Activated CD4-positive, alpha-beta memory T cell treated with anti-CD3 and anti-CD28 coated beads, Interleukin-2, amount 10 ng/mL, durations not matched to agents 7 days and 5 days (primary cell): ENCODE measurements around the gene TNFRSF14. TPM values are rescaled to one million over a fixed set of nuclear protein-coding genes. Genes with fewer than 3 reads are reported as not detected.

Experiments
- CTCF ChIA-PET: fragments of 350-600 bp; sonication (Branson Sonifier 250); formaldehyde crosslinking; loops from one replicate; lab custom pipeline; 2021; ENCODE audit warnings: antibody characterized with exemption, inconsistent platforms; lab: Charles Lee
- POLR2A ChIA-PET: fragments of 350-600 bp; sonication (Branson Sonifier 250); formaldehyde crosslinking; loops from one replicate; lab custom pipeline; 2021; ENCODE audit warnings: antibody characterized with exemption; lab: Charles Lee
- DNase-seq: peaks from one replicate; pipeline ENCODE4 v3.0.0-alpha.2; 2020
- H3K27ac Mint-ChIP-seq: one replicate; pipeline ENCODE4 v1.8.0; 2021; ENCODE audit warnings: mild to moderate bottlenecking, mixed read lengths
- H3K27me3 Mint-ChIP-seq: one replicate; pipeline ENCODE4 v1.8.0; 2021; ENCODE audit warnings: mixed read lengths
- H3K36me3 Mint-ChIP-seq: one replicate; pipeline ENCODE4 v1.8.0; 2021; ENCODE audit warnings: low read depth, mixed read lengths
- H3K4me1 Mint-ChIP-seq: one replicate; pipeline ENCODE4 v1.8.0; 2021; ENCODE audit warnings: mixed read lengths
- H3K4me3 Mint-ChIP-seq: one replicate; pipeline ENCODE4 v1.8.0; 2021; ENCODE audit warnings: mild to moderate bottlenecking, mixed read lengths
- H3K9me3 Mint-ChIP-seq: one replicate; pipeline ENCODE4 v1.8.0; 2021; ENCODE audit warnings: mixed read lengths
- total RNA-seq, 2 experiments: library from RNA; stranded (reverse); gene quantifications; one replicate each; pipeline ENCODE4 v1.2.3, GENCODE V29; 2021

Gene TNFRSF14
- total RNA-seq, 2 experiments from 2014 or later: 171 to 173 TPM

- H3K27ac Mint-ChIP-seq: peak overlapping the region; percentile 19
- H3K4me3 Mint-ChIP-seq: no peak overlapping the region
- peaks cover 59% of the 10 kb centered on the region for H3K4me1 Mint-ChIP-seq
- no peak for DNase-seq
- H3K27me3 Mint-ChIP-seq: no peaks in the 10 kb centered on the region
- H3K36me3 Mint-ChIP-seq: peaks cover 16% of the 10 kb centered on the region
- POLR2A ChIA-PET: interaction anchor here (6.2 to 7.3 kb wide), 2 partner anchors 25 to 35 kb away, joined by 113 to 169 read pairs; partner anchors contain the start of gene TNFRSF14
- CTCF ChIA-PET: interaction anchor here (1.1 kb wide), 1 partner anchor 26 kb away, joined by 4 read pairs; the partner anchor contains the start of gene TNFRSF14
- H3K9me3 Mint-ChIP-seq: no peaks in the 10 kb centered on the region
These were observed 26.2 kb downstream of the TNFRSF14 start for GRCh38 chr1:2582391-2582790.

GRCh38 chr1:2583331-2583791 lies 27.2 kb downstream of the TNFRSF14 start:
- Mint-ChIP-seq H3K4me3 (peak overlapping the region; percentile 88), H3K9me3 (no peaks in the 10 kb centered on the region), H3K27me3 (no peaks in the 10 kb centered on the region), H3K36me3 (peaks cover 16% of the 10 kb centered on the region), H3K27ac (peak overlapping the region; percentile 93), H3K4me1 (peaks cover 53% of the 10 kb centered on the region)
- DNase-seq: no peak
- CTCF ChIA-PET: interaction anchor here (1.1 to 4.6 kb wide), 3 partner anchors 22 to 27 kb away, joined by 4 to 32 read pairs (median 27); partner anchors contain the start of gene TNFRSF14
- POLR2A ChIA-PET: interaction anchor here (1.8 to 7.3 kb wide), 3 partner anchors 23 to 36 kb away, joined by 7 to 169 read pairs (median 113); partner anchors contain the start of gene TNFRSF14

GRCh38 chr1:2583871-2584351 lies 27.7 kb downstream of the TNFRSF14 start:
- Mint-ChIP-seq H3K27me3 (no peaks in the 10 kb centered on the region), H3K4me1 (peaks cover 49% of the 10 kb centered on the region), H3K9me3 (no peaks in the 10 kb centered on the region), H3K4me3 (peak overlapping the region; percentile 88), H3K27ac (peak overlapping the region; percentile 93), H3K36me3 (peaks cover 13% of the 10 kb centered on the region)
- no peak for DNase-seq
- ChIA-PET POLR2A (interaction anchor here (1.8 to 7.3 kb wide), 5 partner anchors 19 to 192 kb away, joined by 7 to 169 read pairs (median 26); partner anchors contain the start of genes MORN1, RER1 and TNFRSF14), CTCF (interaction anchor here (2.7 to 4.6 kb wide), 5 partner anchors 23 to 168 kb away, joined by 18 to 32 read pairs (median 27); partner anchors contain the start of genes PANK4 and TNFRSF14)

- ChIA-PET POLR2A (interaction anchor here (0.6 to 7.3 kb wide), 26 partner anchors 7 to 946 kb away, joined by 3 to 169 read pairs (median 6); partner anchors contain the start of genes FAAP20, MORN1, PANK4 and PEX10), CTCF (interaction anchor here (1.0 to 4.6 kb wide), 9 partner anchors 20 to 390 kb away, joined by 3 to 32 read pairs (median 18); partner anchors contain the start of genes FAAP20, MORN1, PANK4 and RER1)
- Mint-ChIP-seq H3K27me3 (no peaks in the 10 kb centered on the region), H3K27ac (peak overlapping the region; percentile 93), H3K4me3 (peak overlapping the region; percentile 88), H3K36me3 (peaks cover 15% of the 10 kb centered on the region), H3K4me1 (peaks cover 42% of the 10 kb centered on the region), H3K9me3 (no peaks in the 10 kb centered on the region)
- no peak for DNase-seq
These were observed 28.6 kb downstream of the TNFRSF14 start for GRCh38 chr1:2584686-2585317.

GRCh38 chr1:2585318-2586092 lies 29.3 kb downstream of the TNFRSF14 start:
- peaks cover 15% of the 10 kb centered on the region for H3K36me3 Mint-ChIP-seq
- H3K9me3 Mint-ChIP-seq: no peaks in the 10 kb centered on the region
- H3K27me3 Mint-ChIP-seq: no peaks in the 10 kb centered on the region
- H3K27ac Mint-ChIP-seq: peak overlapping the region; percentile 93
- H3K4me1 Mint-ChIP-seq: peaks cover 39% of the 10 kb centered on the region
- CTCF ChIA-PET: interaction anchor here (0.5 to 4.6 kb wide), 11 partner anchors 15 to 391 kb away, joined by 3 to 32 read pairs (median 8); partner anchors contain the start of genes FAAP20, MORN1, PANK4 and RER1
- POLR2A ChIA-PET: interaction anchor here (0.6 to 7.3 kb wide), 29 partner anchors 8 to 945 kb away, joined by 3 to 169 read pairs (median 5); partner anchors contain the start of genes FAAP20, MORN1, PANK4 and PEX10
- DNase-seq: peak; percentile 76
- peak overlapping the region; percentile 88 for H3K4me3 Mint-ChIP-seq

- H3K9me3 Mint-ChIP-seq: no peaks in the 10 kb centered on the region
- peaks cover 14% of the 10 kb centered on the region for H3K36me3 Mint-ChIP-seq
- H3K27me3 Mint-ChIP-seq: no peaks in the 10 kb centered on the region
- CTCF ChIA-PET: interaction anchor here (0.5 to 4.6 kb wide), 12 partner anchors 8 to 391 kb away, joined by 3 to 32 read pairs (median 6); partner anchors contain the start of genes FAAP20, PANK4 and TNFRSF14
- POLR2A ChIA-PET: interaction anchor here (0.6 to 7.3 kb wide), 23 partner anchors 9 to 944 kb away, joined by 3 to 169 read pairs (median 7); partner anchors contain the start of genes MORN1, PANK4, PEX10 and RER1
- H3K27ac Mint-ChIP-seq: peak within 1 kb of the TSS; percentile 93
- peak within 1 kb of the TSS; percentile 88 for H3K4me3 Mint-ChIP-seq
- peak; percentile 99 for DNase-seq
- peaks cover 33% of the 10 kb centered on the region for H3K4me1 Mint-ChIP-seq
These were observed 30.2 kb downstream of the TNFRSF14 start, which contains the start of gene PRXL2B for GRCh38 chr1:2586154-2587070. Gene PRXL2B, plus strand, starts transcription at chr1:2586777. Its CDS starts 109 bp downstream, at chr1:2586886.

- ChIA-PET POLR2A (interaction anchor here (0.6 to 7.3 kb wide), 9 partner anchors 9 to 702 kb away, joined by 3 to 169 read pairs (median 19); partner anchors contain the start of genes PANK4, PEX10 and TNFRSF14), CTCF (interaction anchor here (1.0 to 4.6 kb wide), 4 partner anchors 9 to 39 kb away, joined by 3 to 32 read pairs (median 18); partner anchors contain the start of gene TNFRSF14)
- H3K27ac Mint-ChIP-seq: no peak overlapping the region
- no peaks in the 10 kb centered on the region for H3K9me3 Mint-ChIP-seq
- H3K4me1 Mint-ChIP-seq: peaks cover 28% of the 10 kb centered on the region
- peaks cover 9% of the 10 kb centered on the region for H3K36me3 Mint-ChIP-seq
- no peaks in the 10 kb centered on the region for H3K27me3 Mint-ChIP-seq
- peak; percentile 43 for DNase-seq
- H3K4me3 Mint-ChIP-seq: peak overlapping the region; percentile 88
These were observed 31.1 kb downstream of the TNFRSF14 start for GRCh38 chr1:2587071-2587859.

GRCh38 chr1:2587860-2588571 lies 31.8 kb downstream of the TNFRSF14 start:
- H3K4me3 Mint-ChIP-seq: peak overlapping the region; percentile 88
- H3K4me1 Mint-ChIP-seq: peaks cover 28% of the 10 kb centered on the region
- CTCF ChIA-PET: interaction anchor here (1.0 to 4.6 kb wide), 4 partner anchors 10 to 40 kb away, joined by 3 to 32 read pairs (median 18); partner anchors contain the start of gene TNFRSF14
- H3K27me3 Mint-ChIP-seq: no peaks in the 10 kb centered on the region
- H3K36me3 Mint-ChIP-seq: peaks cover 8% of the 10 kb centered on the region
- no peak overlapping the region for H3K27ac Mint-ChIP-seq
- H3K9me3 Mint-ChIP-seq: no peaks in the 10 kb centered on the region
- POLR2A ChIA-PET: interaction anchor here (2.1 to 7.3 kb wide), 6 partner anchors 10 to 63 kb away, joined by 8 to 169 read pairs (median 37); partner anchors contain the start of genes PANK4 and TNFRSF14
- DNase-seq: no peak

- POLR2A ChIA-PET: interaction anchor here (3.9 to 7.3 kb wide), 2 partner anchors 11 to 32 kb away, joined by 44 to 169 read pairs; partner anchors contain the start of gene TNFRSF14
- Mint-ChIP-seq H3K4me1 (peaks cover 21% of the 10 kb centered on the region), H3K9me3 (no peaks in the 10 kb centered on the region), H3K4me3 (peak overlapping the region; percentile 21), H3K27ac (no peak overlapping the region), H3K36me3 (peaks cover 8% of the 10 kb centered on the region), H3K27me3 (no peaks in the 10 kb centered on the region)
- DNase-seq: no peak
- CTCF ChIA-PET: no interaction called here
These were observed 32.7 kb downstream of the TNFRSF14 start for GRCh38 chr1:2588661-2589430.
